Peyer's patch (tissue), 4 donors: ENCODE measurements around the gene TBCK. TPM values are rescaled to one million over a fixed set of nuclear protein-coding genes. Genes with fewer than 3 reads are reported as not detected.

Source experiments
- DNase-seq, 3 donors: peaks; one replicate each; pipeline ENCODE4 v3.0.0-alpha.2; 2017 to 2019
- H3K27ac ChIP-seq, 4 donors: fragments of 200-600 bp; sonication (generic); one replicate each; pipeline ENCODE4 v1.5.1; 2016 to 2019
- H3K27me3 ChIP-seq, 2 donors: fragments of 200-600 bp; sonication (generic); one replicate each; pipeline ENCODE4 v1.5.1; 2019
- H3K36me3 ChIP-seq, 3 donors: fragments of 200-600 bp; sonication (generic); one replicate each; pipeline ENCODE4 v1.5.1; 2016 to 2019
- H3K4me1 ChIP-seq, 4 donors: fragments of 200-600 bp; sonication (generic); one replicate each; pipeline ENCODE4 v1.5.1; 2016 to 2019
- H3K4me3 ChIP-seq, 4 donors: fragments of 200-600 bp; sonication (generic); 1 replicate in 3 of 4; 2 replicates in 1 of 4; pipeline ENCODE4 v1.5.1; 2016 to 2019; ENCODE audit warnings: mild to moderate bottlenecking in 1 of 4
- H3K9me3 ChIP-seq, 4 donors: fragments of 200-600 bp; sonication (generic); one replicate each; pipeline ENCODE4 v1.5.1; 2016 to 2019; ENCODE audit warnings: mild to moderate bottlenecking in 1 of 4
- POLR2A ChIP-seq, 2 donors: fragments of 450-650 bp; IDR thresholded peaks; one replicate each; pipeline ENCODE4 v1.5.1; 2017; ENCODE audit warnings: antibody characterized with exemption in 2 of 2, mild to moderate bottlenecking in 2 of 2, moderate library complexity in 2 of 2
- total RNA-seq, 4 donors: library from RNA; depleted of rRNA; stranded (reverse); fragments of >200 nt; gene quantifications; one replicate each; pipeline ENCODE4 v1.1.0, GENCODE V29; 2016
- TF ChIP-seq, protein P1 (sequence below), 6 experiments: fragments of 450-650 bp in 4 of 6; fragments of 200-600 bp in 2 of 6; sonication (generic) in 1 of 6; IDR thresholded peaks; one replicate each; pipeline ENCODE4 v1.5.1; 2017 to 2019; ENCODE audit warnings: antibody characterized with exemption in 6 of 6, mild to moderate bottlenecking in 3 of 6, moderate library complexity in 1 of 6

The TBCK gene
- total RNA-seq, 4 donors from 2014 or later = 39.9 to 96.6 (median 53.1) TPM

DNA sequence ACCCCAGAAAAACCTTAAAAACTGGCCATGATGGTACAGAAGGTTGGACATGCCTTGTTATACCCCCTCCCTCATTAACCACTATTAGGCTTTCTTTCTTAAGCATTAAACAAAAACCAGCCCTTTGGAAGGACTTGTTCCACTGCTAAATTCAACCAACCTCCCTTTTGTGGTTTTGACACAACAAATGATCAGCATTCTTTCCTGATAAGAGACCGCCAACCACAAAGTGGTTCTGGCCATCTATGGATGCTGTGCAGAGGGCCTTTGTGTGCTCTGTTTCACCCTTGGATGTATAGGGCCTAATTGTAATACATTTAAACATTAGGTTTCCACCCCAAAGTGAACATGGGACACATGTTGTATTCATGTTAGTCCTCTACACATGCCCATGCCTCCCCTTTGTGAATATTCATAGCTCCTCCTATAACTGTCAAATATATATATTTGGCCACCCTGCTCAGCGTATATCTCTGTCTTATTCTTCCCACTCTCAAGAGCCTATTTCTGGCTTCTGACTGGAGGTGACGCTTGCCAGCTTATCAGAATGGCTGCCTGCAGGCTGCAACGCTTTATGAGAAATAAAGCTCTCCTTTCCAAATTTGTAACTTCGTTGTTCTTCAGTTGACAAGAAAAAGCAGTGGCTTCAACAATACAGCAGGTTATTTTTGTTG, 294.1 kb downstream of the TBCK start:
- Histone ChIP-seq H3K9me3 (peaks cover 0 to 3% (median 0%) of the 10 kb centered on the region in 4 donors), H3K27ac (no peak overlapping the region), H3K4me1 (no peaks in the 10 kb centered on the region), H3K36me3 (no peaks in the 10 kb centered on the region), H3K27me3 (no peaks in the 10 kb centered on the region), H3K4me3 (no peak overlapping the region)
- TF ChIP-seq, protein P1, sequence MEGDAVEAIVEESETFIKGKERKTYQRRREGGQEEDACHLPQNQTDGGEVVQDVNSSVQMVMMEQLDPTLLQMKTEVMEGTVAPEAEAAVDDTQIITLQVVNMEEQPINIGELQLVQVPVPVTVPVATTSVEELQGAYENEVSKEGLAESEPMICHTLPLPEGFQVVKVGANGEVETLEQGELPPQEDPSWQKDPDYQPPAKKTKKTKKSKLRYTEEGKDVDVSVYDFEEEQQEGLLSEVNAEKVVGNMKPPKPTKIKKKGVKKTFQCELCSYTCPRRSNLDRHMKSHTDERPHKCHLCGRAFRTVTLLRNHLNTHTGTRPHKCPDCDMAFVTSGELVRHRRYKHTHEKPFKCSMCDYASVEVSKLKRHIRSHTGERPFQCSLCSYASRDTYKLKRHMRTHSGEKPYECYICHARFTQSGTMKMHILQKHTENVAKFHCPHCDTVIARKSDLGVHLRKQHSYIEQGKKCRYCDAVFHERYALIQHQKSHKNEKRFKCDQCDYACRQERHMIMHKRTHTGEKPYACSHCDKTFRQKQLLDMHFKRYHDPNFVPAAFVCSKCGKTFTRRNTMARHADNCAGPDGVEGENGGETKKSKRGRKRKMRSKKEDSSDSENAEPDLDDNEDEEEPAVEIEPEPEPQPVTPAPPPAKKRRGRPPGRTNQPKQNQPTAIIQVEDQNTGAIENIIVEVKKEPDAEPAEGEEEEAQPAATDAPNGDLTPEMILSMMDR (IDR thresholded peaks at IDR 0.05) = no peak
- no peak for TF ChIP-seq POLR2A (IDR thresholded peaks at IDR 0.05)
- DNase-seq = no peak

DNA sequence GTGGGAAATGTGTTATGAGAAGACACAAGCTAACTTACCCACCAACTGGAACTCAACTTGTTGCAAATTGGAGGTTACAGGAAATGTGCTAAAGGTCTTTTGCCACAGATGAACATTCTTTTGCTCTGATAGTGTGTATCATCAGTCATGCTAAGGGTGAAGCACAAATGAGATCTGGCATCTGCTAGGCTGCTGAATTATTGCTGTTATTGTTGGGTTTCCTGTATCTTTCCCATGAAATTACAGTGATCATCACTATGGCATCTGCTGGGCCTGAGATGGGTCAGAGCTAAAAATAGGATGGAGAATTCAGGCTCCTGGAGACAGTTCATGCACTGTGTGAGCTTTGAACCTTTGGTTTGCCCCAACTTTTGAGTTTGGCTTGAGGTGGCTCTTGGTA, 296.2 kb downstream of the TBCK start:
- H3K27ac ChIP-seq = no peak overlapping the region
- no peak for DNase-seq
- H3K27me3 ChIP-seq = no peaks in the 10 kb centered on the region
- H3K4me3 ChIP-seq = no peak overlapping the region
- no peak for TF ChIP-seq POLR2A (IDR thresholded peaks at IDR 0.05)
- TF ChIP-seq, protein P1 (IDR thresholded peaks at IDR 0.05) = no peak
- H3K4me1 ChIP-seq = no peaks in the 10 kb centered on the region
- H3K36me3 ChIP-seq = no peaks in the 10 kb centered on the region
- peaks cover 0 to 3% (median 0%) of the 10 kb centered on the region in 4 donors for H3K9me3 ChIP-seq

DNA sequence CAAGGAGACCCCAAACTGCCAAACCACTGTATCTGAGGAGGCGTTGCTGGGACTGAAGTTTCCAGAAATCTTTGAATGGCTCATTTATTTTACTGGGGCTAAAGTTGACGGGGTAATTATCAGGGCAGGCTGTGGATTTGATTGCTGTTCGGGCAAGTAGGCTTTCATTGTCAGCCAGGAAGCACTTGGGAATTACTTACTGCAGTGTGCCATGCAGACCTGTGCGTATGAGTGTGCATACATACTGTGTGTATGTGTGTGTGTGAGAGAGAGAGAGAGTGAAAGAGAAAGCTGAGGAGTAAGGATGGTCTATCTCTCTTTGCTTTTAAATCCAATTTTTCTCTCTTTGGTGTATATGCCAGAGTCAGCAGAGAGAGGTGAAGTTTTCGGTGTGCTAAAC, 298.0 kb downstream of the TBCK start:
- no peak for DNase-seq
- no peaks in the 10 kb centered on the region for H3K9me3 ChIP-seq
- no peaks in the 10 kb centered on the region for H3K27me3 ChIP-seq
- no peak overlapping the region for H3K27ac ChIP-seq
- H3K4me3 ChIP-seq = no peak overlapping the region
- H3K36me3 ChIP-seq = no peaks in the 10 kb centered on the region
- no peaks in the 10 kb centered on the region for H3K4me1 ChIP-seq
- TF ChIP-seq, protein P1 (IDR thresholded peaks at IDR 0.05) = no peak
- no peak for TF ChIP-seq POLR2A (IDR thresholded peaks at IDR 0.05)

DNA sequence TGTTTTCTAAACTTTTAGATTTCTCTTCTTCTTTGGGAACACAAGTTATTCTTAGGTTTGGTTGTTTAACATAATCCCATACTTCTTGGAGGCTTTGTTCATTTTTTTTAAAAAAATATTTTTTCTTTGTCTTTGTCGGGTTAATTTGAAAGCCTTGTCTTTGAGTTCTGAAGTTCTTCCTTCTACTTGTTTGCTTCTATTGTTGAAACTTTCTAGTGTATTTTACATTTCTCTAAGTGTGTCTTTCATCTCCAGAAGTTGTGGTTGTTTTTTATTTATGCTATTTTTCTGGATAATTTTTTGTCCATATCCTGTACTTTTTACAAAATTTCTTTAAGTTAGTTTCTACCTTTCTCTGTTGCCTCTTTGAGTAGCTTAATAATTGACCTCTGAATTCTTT, 304.6 kb downstream of the TBCK start:
- Histone ChIP-seq H3K4me1 (no peaks in the 10 kb centered on the region), H3K4me3 (no peak overlapping the region), H3K9me3 (no peaks in the 10 kb centered on the region), H3K36me3 (no peaks in the 10 kb centered on the region), H3K27ac (no peak overlapping the region), H3K27me3 (no peaks in the 10 kb centered on the region)
- TF ChIP-seq, protein P1 (IDR thresholded peaks at IDR 0.05) = no peak
- no peak for TF ChIP-seq POLR2A (IDR thresholded peaks at IDR 0.05)
- DNase-seq = no peak

DNA sequence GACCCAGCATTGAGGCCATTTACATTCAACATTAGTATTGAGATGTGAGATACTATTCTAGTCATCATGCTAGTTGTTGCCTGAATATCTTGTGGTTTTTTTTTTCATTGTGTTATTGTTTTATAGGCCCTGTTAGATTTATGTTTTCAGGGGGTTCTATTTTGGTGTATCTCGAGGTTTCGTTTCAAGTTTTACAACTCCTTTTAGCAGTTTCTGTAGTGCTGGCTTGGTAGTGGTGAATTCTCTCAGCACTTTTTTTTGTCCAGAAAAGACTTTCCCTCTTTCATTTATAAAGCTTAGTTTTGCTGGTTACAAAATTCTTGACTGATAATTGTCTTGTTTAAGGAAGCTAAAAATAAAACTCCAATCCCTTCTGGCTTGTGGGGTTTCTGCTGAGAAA, 305.2 kb downstream of the TBCK start:
- Histone ChIP-seq H3K9me3 (no peaks in the 10 kb centered on the region), H3K27me3 (no peaks in the 10 kb centered on the region), H3K36me3 (no peaks in the 10 kb centered on the region), H3K4me1 (no peaks in the 10 kb centered on the region), H3K4me3 (no peak overlapping the region), H3K27ac (no peak overlapping the region)
- DNase-seq = no peak
- no peak for TF ChIP-seq POLR2A (IDR thresholded peaks at IDR 0.05)
- TF ChIP-seq, protein P1 (IDR thresholded peaks at IDR 0.05) = no peak
